Measurements from ENCODE around the gene CRISPLD2. TPM values are rescaled to one million over a fixed set of nuclear protein-coding genes. Genes with fewer than 3 reads are reported as not detected.
A peak's percentile ranks its signal among the peaks of the same experiment; 100 is the strongest.

Gene CRISPLD2
- total and polyA plus RNA-seq, 4 donors = 3.4 to 15.8 (median 8.2) TPM

DNA sequence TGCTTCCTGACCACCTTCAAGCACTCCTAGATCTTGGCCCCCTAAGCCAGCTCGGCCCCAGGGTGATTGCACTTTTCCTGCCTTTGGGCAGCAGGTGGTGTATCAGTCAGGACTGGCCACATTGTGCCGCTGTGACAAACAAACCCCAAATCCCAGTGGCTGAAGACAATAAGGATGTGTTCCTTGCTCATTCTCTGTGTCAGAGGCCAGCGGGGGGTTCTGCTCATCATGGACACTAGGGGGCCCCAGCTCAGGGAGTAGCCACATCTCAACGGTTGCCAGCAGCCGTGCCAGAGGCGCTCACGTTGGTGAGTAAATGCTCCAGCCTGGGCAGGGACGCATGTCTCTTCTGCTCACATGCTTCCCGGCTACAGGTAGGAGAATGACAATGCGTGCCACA is 131.1 kb downstream of the CRISPLD2 start:
- Histone ChIP-seq H3K4me3 (ENCODE audit: low read depth, low read length) (no peak overlapping the region), H3K27me3 (ENCODE audit: control insufficient read depth, insufficient read depth, low read length) (no peaks in the 10 kb centered on the region), H3K36me3 (ENCODE audit: control insufficient read depth, insufficient read depth, low read length) (no peaks in the 10 kb centered on the region), H3K4me1 (ENCODE audit: control insufficient read depth, insufficient read depth, low read length) (peaks cover 22% of the 10 kb centered on the region), H3K9me3 (ENCODE audit: control insufficient read depth, insufficient read depth, low read length) (no peaks in the 10 kb centered on the region), H3K27ac (ENCODE audit: low read depth, low read length) (no peak overlapping the region)
- WGBS (ENCODE audit: insufficient coverage) = 88% methylated on average over 10 of the region's 10 CpGs
- DNase-seq (ENCODE audit: low read depth in 4 of 6, low spot score in 6 of 6) = no peak

DNA sequence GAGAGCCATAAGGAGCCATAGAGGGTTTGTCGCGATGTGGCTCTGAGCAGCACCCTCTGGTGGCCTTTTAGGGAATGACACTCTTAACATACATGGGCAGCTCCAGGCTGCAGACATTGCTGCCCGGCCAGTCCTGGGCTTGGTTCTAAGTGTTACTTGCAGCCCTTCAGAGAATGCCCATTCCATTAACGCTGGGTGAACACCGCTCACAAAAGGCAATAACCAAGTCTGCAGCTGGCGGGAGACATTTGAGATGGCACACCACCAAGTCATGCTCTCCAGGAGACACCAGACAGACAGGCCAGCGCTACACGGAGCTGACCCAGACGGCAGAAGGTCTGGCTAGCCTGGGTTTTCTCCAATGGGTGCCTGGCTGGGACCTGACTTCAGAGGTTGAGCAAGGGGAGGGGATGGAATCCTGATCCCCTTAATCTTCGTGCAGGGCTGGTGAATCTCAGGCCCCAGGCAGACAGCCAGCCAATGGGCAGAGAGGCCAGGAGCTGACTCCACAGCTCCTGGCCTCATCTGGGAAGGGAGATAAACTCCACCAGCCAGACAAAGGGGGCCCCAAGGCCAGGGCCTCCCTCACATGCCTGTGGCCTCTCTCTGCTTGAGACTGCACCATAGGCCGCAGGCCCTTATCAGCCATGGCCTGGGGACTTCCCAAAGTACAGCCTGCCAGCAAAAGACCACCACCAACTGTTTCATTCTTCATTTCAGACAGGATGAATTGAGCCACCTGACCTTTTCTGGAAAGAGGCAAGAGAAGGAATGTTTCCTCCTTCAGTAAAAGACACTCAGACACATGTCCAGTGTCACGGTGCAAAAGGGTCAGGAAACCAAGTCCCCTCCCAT is 132.8 kb downstream of the CRISPLD2 start:
- Histone ChIP-seq H3K36me3 (ENCODE audit: control insufficient read depth, insufficient read depth, low read length) (no peaks in the 10 kb centered on the region), H3K27me3 (ENCODE audit: control insufficient read depth, insufficient read depth, low read length) (no peaks in the 10 kb centered on the region), H3K4me3 (ENCODE audit: low read depth, low read length) (no peak overlapping the region), H3K9me3 (ENCODE audit: control insufficient read depth, insufficient read depth, low read length) (no peaks in the 10 kb centered on the region), H3K27ac (ENCODE audit: low read depth, low read length) (peak overlapping the region; percentile 62), H3K4me1 (ENCODE audit: control insufficient read depth, insufficient read depth, low read length) (peaks cover 22% of the 10 kb centered on the region)
- peak in 5 of 6 donors; percentile 59 to 92 (median 77) for DNase-seq (ENCODE audit: low read depth in 4 of 6, low spot score in 6 of 6)
- WGBS (ENCODE audit: insufficient coverage) = 19% methylated on average over 11 of the region's 12 CpGs

DNA sequence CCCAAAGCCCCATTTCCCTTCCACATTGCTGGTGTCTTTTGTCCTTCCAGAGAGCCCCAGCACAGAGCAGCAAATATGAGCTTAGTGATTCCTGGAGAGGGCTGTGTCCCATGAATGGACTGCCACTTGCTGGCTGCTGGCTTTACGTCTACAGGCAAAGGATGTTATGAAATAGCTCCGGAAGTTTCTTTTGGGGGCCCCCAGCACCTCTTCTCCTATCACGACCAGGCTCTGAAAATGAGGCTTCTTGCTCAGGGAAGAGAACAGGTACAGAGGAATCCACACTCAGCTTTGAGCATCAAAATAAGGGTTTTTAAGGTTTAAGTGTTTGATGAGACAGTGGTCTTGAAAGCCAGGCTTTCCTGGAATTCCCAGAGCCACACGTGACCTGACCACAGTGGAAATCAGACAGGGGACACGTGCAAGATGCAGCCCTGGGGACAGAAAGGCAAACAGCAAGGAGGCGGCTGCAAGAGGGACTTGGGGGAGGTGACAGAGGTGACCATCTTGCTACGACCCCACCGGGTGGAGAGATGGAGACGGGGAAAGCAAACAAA is 133.5 kb downstream of the CRISPLD2 start:
- H3K4me3 ChIP-seq (ENCODE audit: low read depth, low read length) = no peak overlapping the region
- H3K36me3 ChIP-seq (ENCODE audit: control insufficient read depth, insufficient read depth, low read length) = no peaks in the 10 kb centered on the region
- H3K27ac ChIP-seq (ENCODE audit: low read depth, low read length) = peak overlapping the region; percentile 62
- WGBS (ENCODE audit: insufficient coverage) = 62% methylated on average over 3 of the region's 9 CpGs
- DNase-seq (ENCODE audit: low read depth in 4 of 6, low spot score in 6 of 6) = no peak
- H3K9me3 ChIP-seq (ENCODE audit: control insufficient read depth, insufficient read depth, low read length) = no peaks in the 10 kb centered on the region
- peaks cover 19% of the 10 kb centered on the region for H3K4me1 ChIP-seq (ENCODE audit: control insufficient read depth, insufficient read depth, low read length)
- no peaks in the 10 kb centered on the region for H3K27me3 ChIP-seq (ENCODE audit: control insufficient read depth, insufficient read depth, low read length)

DNA sequence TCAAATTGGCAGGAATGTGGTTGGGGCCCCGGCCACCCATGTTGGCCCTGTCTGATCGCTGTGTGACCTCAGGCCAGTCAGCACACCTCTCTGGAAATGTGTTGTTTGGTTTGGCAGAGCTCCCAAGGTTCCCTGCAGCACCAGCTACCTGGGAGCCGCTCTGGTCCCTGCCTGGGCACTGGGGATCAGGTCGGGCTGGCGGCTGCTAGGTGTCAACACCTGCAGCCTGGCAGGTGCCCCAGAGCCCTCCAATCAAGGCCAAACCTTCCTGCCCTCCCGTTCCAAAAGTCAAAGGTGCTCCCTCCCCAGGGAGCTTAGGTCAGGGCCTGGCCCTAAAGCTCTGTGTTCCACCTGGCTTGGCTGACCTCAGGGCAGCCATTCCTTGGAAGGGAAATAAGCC is 135.6 kb downstream of the CRISPLD2 start:
- no peaks in the 10 kb centered on the region for H3K9me3 ChIP-seq (ENCODE audit: control insufficient read depth, insufficient read depth, low read length)
- no peak overlapping the region for H3K27ac ChIP-seq (ENCODE audit: low read depth, low read length)
- H3K36me3 ChIP-seq (ENCODE audit: control insufficient read depth, insufficient read depth, low read length) = no peaks in the 10 kb centered on the region
- no peak for DNase-seq (ENCODE audit: low read depth in 4 of 6, low spot score in 6 of 6)
- 98% methylated on average over 6 of the region's 6 CpGs for WGBS (ENCODE audit: insufficient coverage)
- no peak overlapping the region for H3K4me3 ChIP-seq (ENCODE audit: low read depth, low read length)
- H3K4me1 ChIP-seq (ENCODE audit: control insufficient read depth, insufficient read depth, low read length) = peaks cover 19% of the 10 kb centered on the region
- H3K27me3 ChIP-seq (ENCODE audit: control insufficient read depth, insufficient read depth, low read length) = no peaks in the 10 kb centered on the region

DNA sequence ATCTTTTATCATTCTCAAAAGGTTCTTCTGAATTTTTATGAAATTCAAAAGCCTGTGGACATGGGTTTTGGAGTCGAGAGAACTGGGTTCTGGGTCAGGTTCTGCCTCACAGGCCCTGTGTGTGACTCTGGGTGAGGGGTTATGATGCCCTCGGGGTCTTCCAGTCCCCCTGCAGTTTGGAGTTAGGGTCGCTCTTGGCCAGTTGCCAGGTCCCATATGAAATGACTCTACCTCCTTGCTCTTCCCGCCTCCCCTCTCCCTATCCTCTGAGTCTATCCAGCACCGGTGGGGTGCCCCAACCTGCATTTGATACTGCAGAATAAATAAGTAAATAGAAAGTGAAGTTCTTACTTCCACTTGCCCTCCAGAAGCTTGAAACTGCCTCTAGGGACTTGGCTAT is 137.4 kb downstream of the CRISPLD2 start:
- WGBS (ENCODE audit: insufficient coverage) = 83% methylated on average over 1 of the region's 5 CpGs
- no peaks in the 10 kb centered on the region for H3K9me3 ChIP-seq (ENCODE audit: control insufficient read depth, insufficient read depth, low read length)
- H3K36me3 ChIP-seq (ENCODE audit: control insufficient read depth, insufficient read depth, low read length) = no peaks in the 10 kb centered on the region
- no peak overlapping the region for H3K27ac ChIP-seq (ENCODE audit: low read depth, low read length)
- no peaks in the 10 kb centered on the region for H3K27me3 ChIP-seq (ENCODE audit: control insufficient read depth, insufficient read depth, low read length)
- H3K4me3 ChIP-seq (ENCODE audit: low read depth, low read length) = no peak overlapping the region
- no peak for DNase-seq (ENCODE audit: low read depth in 4 of 6, low spot score in 6 of 6)
- H3K4me1 ChIP-seq (ENCODE audit: control insufficient read depth, insufficient read depth, low read length) = peaks cover 15% of the 10 kb centered on the region

DNA sequence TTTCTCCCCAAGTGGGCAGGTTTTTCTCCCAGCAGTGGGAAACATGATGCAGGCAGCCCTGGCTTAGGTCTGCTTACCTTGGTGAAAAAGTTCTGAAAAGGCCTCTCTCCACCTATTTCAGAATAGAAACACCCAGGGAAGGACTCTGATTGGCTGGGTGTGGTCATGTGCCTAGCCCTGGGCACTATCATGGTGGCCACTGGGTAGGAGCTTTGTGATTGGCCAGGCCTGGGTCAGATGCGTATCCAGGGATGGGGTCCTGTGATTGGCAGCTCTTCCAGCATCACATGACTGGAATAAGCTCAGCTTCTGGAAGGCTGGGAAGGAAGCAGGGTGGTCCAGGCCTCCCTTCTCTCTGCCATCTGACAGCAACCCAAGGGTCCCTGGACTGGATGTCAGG is 138.0 kb downstream of the CRISPLD2 start:
- Histone ChIP-seq H3K27ac (ENCODE audit: low read depth, low read length) (no peak overlapping the region), H3K4me3 (ENCODE audit: low read depth, low read length) (no peak overlapping the region), H3K36me3 (ENCODE audit: control insufficient read depth, insufficient read depth, low read length) (no peaks in the 10 kb centered on the region), H3K4me1 (ENCODE audit: control insufficient read depth, insufficient read depth, low read length) (peaks cover 9% of the 10 kb centered on the region), H3K27me3 (ENCODE audit: control insufficient read depth, insufficient read depth, low read length) (no peaks in the 10 kb centered on the region), H3K9me3 (ENCODE audit: control insufficient read depth, insufficient read depth, low read length) (no peaks in the 10 kb centered on the region)
- 100% methylated on average over 1 of the region's 1 CpG for WGBS (ENCODE audit: insufficient coverage)
- DNase-seq (ENCODE audit: low read depth in 4 of 6, low spot score in 6 of 6) = no peak

Other genes with a start within 250 kb of the CRISPLD2 start
- 10 to 100 TPM; 41.4 to 89.2 TPM for gene COTL1, start 201.9 kb upstream of the CRISPLD2 start, total RNA-seq
- gene COTL1, start 201.9 kb upstream of the CRISPLD2 start, polyA plus RNA-seq (ENCODE audit: insufficient read length in 2 of 2) = 100 to 1,000 TPM; 175 to 182 TPM
- 10 to 100 TPM; 30.1 to 31.8 TPM for gene KLHL36, start 171.5 kb upstream of the CRISPLD2 start, total RNA-seq
- 10 to 100 TPM; 30.0 to 31.5 TPM for gene KLHL36, start 171.5 kb upstream of the CRISPLD2 start, polyA plus RNA-seq (ENCODE audit: insufficient read length in 2 of 2)
- 10 to 100 TPM; 41.5 to 47.3 TPM for gene USP10, start 120.0 kb upstream of the CRISPLD2 start, total RNA-seq
- 100 to 1,000 TPM in 1 of 2 donors, 10 to 100 TPM in 1; 93.1 to 108 TPM for gene USP10, start 120.0 kb upstream of the CRISPLD2 start, polyA plus RNA-seq (ENCODE audit: insufficient read length in 2 of 2)
- 10 to 100 TPM; 30.3 to 39.9 TPM for gene ZDHHC7, start 191.6 kb downstream of the CRISPLD2 start, total RNA-seq
- 10 to 100 TPM; 40.6 to 48.1 TPM for gene ZDHHC7, start 191.6 kb downstream of the CRISPLD2 start, polyA plus RNA-seq (ENCODE audit: insufficient read length in 2 of 2)
- 10 to 100 TPM; 18.4 to 39.8 TPM for gene KIAA0513, start 207.8 kb downstream of the CRISPLD2 start, total RNA-seq
- 10 to 100 TPM; 40.1 to 40.9 TPM for gene KIAA0513, start 207.8 kb downstream of the CRISPLD2 start, polyA plus RNA-seq (ENCODE audit: insufficient read length in 2 of 2)